GM23338 (cell line): Measurements from ENCODE around the gene CHAC1.

Experiments
- CREB1 ChIP-seq: fragments of 250-450 bp; sonication (Bioruptor Pico); IDR thresholded peaks from 2 replicates; pipeline ENCODE4 v1.5.0; 2020; ENCODE audit warnings: low read depth, mild to moderate bottlenecking, moderate library complexity
- EZH2 ChIP-seq: fragments of 200-600 bp; sonication (generic); IDR thresholded peaks from one replicate; pipeline ENCODE4 v1.8.0; 2017; ENCODE audit warnings: antibody characterized with exemption, mild to moderate bottlenecking, low read depth; ENCODE audit not compliant: unreplicated experiment
- EZH2phosphoT487 ChIP-seq: fragments of 200-600 bp; sonication (generic); IDR thresholded peaks from one replicate; pipeline ENCODE4 v1.8.1; 2018; ENCODE audit warnings: antibody characterized with exemption; ENCODE audit not compliant: unreplicated experiment
- POLR2AphosphoS5 ChIP-seq: IDR thresholded peaks from 2 replicates; pipeline ENCODE4 v1.6.1; 2016; ENCODE audit warnings: antibody characterized with exemption, low read depth
- TF ChIP-seq, protein P1 (sequence below): IDR thresholded peaks from 2 replicates; pipeline ENCODE4 v1.6.1; 2016; ENCODE audit warnings: antibody characterized with exemption
- TF ChIP-seq, protein P2 (sequence below): IDR thresholded peaks from one replicate; pipeline ENCODE4 v1.6.1; 2018; ENCODE audit warnings: antibody characterized with exemption; ENCODE audit not compliant: unreplicated experiment
- TF ChIP-seq, protein P3 (sequence below), 2 experiments: fragments of 200-600 bp in 1 of 2; sonication (generic) in 1 of 2; conservative IDR thresholded peaks; 2 replicates each; pipeline versions ENCODE4 v1.5.1 to v1.6.1; 2016 to 2017; ENCODE audit warnings: antibody characterized with exemption in 2 of 2, low read depth in 2 of 2, mild to moderate bottlenecking in 2 of 2, moderate library complexity in 1 of 2

DNA sequence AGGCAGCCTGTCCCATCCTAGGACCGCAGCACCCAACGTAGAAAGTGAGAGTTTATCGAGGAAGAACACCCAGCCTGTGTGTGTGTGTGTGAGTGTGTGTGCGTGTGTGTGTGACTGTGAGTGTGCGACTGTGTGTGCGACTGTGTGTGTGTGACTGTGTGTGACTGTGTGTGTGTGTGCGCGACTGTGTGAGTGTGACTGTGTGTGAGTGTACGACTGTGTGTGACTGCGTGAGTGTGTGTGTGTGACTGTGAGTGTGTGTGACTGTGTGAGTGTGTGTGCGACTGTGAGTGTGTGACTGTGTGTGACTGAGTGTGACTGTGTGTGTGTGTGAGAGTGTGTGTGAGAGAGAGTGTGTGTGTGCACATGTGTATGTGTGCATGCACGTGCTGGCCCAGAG is 39.3 kb upstream of the CHAC1 start:
- TF ChIP-seq POLR2AphosphoS5, result no peak
- TF ChIP-seq CREB1, result no peak
- TF ChIP-seq, protein P1, sequence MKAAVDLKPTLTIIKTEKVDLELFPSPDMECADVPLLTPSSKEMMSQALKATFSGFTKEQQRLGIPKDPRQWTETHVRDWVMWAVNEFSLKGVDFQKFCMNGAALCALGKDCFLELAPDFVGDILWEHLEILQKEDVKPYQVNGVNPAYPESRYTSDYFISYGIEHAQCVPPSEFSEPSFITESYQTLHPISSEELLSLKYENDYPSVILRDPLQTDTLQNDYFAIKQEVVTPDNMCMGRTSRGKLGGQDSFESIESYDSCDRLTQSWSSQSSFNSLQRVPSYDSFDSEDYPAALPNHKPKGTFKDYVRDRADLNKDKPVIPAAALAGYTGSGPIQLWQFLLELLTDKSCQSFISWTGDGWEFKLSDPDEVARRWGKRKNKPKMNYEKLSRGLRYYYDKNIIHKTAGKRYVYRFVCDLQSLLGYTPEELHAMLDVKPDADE, result no peak
- TF ChIP-seq, protein P2, sequence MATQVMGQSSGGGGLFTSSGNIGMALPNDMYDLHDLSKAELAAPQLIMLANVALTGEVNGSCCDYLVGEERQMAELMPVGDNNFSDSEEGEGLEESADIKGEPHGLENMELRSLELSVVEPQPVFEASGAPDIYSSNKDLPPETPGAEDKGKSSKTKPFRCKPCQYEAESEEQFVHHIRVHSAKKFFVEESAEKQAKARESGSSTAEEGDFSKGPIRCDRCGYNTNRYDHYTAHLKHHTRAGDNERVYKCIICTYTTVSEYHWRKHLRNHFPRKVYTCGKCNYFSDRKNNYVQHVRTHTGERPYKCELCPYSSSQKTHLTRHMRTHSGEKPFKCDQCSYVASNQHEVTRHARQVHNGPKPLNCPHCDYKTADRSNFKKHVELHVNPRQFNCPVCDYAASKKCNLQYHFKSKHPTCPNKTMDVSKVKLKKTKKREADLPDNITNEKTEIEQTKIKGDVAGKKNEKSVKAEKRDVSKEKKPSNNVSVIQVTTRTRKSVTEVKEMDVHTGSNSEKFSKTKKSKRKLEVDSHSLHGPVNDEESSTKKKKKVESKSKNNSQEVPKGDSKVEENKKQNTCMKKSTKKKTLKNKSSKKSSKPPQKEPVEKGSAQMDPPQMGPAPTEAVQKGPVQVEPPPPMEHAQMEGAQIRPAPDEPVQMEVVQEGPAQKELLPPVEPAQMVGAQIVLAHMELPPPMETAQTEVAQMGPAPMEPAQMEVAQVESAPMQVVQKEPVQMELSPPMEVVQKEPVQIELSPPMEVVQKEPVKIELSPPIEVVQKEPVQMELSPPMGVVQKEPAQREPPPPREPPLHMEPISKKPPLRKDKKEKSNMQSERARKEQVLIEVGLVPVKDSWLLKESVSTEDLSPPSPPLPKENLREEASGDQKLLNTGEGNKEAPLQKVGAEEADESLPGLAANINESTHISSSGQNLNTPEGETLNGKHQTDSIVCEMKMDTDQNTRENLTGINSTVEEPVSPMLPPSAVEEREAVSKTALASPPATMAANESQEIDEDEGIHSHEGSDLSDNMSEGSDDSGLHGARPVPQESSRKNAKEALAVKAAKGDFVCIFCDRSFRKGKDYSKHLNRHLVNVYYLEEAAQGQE, result no peak
- no peak for TF ChIP-seq EZH2
- TF ChIP-seq, protein P3, sequence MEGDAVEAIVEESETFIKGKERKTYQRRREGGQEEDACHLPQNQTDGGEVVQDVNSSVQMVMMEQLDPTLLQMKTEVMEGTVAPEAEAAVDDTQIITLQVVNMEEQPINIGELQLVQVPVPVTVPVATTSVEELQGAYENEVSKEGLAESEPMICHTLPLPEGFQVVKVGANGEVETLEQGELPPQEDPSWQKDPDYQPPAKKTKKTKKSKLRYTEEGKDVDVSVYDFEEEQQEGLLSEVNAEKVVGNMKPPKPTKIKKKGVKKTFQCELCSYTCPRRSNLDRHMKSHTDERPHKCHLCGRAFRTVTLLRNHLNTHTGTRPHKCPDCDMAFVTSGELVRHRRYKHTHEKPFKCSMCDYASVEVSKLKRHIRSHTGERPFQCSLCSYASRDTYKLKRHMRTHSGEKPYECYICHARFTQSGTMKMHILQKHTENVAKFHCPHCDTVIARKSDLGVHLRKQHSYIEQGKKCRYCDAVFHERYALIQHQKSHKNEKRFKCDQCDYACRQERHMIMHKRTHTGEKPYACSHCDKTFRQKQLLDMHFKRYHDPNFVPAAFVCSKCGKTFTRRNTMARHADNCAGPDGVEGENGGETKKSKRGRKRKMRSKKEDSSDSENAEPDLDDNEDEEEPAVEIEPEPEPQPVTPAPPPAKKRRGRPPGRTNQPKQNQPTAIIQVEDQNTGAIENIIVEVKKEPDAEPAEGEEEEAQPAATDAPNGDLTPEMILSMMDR (conservative IDR thresholded peaks at IDR 0.05; ENCODE audit: low read depth in 2 of 2), result no peak
- no peak for TF ChIP-seq EZH2phosphoT487
